GM12874 (cell line): Measurements from ENCODE around the gene PRELID3B.

Source experiments
- TF ChIP-seq, protein P1 (sequence below): IDR thresholded peaks from 2 replicates; pipeline ENCODE4 v1.5.1; 2011; ENCODE audit warnings: low read depth, mild to moderate bottlenecking, control low read depth, low read length, moderate library complexity; ENCODE audit not compliant: insufficient read depth

The PRELID3B gene

DNA sequence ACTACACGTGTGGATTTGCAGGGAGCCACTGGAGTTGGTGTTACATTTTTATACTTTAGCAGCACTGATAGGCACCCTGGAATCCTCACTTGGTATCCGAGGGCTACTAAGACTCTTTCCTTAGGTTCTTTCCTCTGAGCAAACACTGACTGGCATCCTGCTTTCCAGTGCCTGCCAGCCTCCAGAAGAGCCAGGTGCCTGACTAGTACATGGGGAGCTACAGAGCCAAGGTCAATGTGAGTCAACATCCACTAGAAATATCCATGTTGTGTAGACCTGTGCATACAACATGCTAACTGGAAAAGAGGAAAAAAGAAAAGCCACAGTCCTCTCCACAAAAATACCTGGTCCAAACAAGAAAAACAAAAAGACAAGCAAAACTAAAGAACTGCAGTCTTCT is 17.5 kb downstream of the PRELID3B start:
- TF ChIP-seq, protein P1, sequence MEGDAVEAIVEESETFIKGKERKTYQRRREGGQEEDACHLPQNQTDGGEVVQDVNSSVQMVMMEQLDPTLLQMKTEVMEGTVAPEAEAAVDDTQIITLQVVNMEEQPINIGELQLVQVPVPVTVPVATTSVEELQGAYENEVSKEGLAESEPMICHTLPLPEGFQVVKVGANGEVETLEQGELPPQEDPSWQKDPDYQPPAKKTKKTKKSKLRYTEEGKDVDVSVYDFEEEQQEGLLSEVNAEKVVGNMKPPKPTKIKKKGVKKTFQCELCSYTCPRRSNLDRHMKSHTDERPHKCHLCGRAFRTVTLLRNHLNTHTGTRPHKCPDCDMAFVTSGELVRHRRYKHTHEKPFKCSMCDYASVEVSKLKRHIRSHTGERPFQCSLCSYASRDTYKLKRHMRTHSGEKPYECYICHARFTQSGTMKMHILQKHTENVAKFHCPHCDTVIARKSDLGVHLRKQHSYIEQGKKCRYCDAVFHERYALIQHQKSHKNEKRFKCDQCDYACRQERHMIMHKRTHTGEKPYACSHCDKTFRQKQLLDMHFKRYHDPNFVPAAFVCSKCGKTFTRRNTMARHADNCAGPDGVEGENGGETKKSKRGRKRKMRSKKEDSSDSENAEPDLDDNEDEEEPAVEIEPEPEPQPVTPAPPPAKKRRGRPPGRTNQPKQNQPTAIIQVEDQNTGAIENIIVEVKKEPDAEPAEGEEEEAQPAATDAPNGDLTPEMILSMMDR = no peak

DNA sequence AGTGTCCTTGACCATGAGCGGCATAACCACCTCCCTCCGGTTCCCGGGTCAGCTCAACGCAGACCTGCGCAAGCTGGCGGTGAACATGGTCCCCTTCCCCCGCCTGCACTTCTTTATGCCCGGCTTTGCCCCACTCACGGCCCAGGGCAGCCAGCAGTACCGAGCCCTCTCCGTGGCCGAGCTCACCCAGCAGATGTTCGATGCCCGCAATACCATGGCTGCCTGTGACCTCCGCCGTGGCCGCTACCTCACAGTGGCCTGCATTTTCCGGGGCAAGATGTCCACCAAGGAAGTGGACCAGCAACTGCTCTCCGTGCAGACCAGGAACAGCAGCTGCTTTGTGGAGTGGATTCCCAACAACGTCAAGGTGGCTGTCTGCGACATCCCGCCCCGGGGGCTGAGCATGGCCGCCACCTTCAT is 18.5 kb downstream of the PRELID3B start:
- TF ChIP-seq, protein P1 = no peak

DNA sequence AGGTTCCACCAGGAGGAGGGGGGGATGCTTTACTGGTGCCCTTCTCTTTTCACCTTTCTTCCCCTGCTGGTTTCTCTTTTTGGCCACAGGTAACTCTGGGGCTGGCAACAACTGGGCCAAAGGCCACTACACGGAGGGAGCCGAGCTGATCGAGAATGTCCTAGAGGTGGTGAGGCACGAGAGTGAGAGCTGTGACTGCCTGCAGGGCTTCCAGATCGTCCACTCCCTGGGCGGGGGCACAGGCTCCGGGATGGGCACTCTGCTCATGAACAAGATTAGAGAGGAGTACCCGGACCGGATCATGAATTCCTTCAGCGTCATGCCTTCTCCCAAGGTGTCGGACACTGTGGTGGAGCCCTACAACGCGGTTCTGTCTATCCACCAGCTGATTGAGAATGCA is 19.0 kb downstream of the PRELID3B start:
- TF ChIP-seq, protein P1 = no peak

DNA sequence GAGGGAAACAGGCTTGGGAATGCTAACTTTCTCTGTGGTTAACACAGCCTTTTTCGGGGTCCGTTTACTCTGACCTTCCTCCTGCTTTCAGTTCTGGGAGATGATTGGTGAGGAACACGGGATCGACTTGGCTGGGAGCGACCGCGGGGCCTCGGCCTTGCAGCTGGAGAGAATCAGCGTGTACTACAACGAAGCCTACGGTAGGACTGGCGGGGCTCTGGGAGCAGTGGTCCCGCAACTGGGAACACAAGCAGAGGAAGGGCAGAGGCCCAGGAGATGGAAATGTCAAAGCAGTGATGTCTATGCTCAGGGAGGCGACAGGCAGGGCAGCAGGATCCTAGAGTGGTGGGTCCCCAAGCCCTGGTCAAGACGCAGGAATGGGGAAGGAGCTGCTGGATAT is 19.8 kb downstream of the PRELID3B start:
- TF ChIP-seq, protein P1 = no peak

DNA sequence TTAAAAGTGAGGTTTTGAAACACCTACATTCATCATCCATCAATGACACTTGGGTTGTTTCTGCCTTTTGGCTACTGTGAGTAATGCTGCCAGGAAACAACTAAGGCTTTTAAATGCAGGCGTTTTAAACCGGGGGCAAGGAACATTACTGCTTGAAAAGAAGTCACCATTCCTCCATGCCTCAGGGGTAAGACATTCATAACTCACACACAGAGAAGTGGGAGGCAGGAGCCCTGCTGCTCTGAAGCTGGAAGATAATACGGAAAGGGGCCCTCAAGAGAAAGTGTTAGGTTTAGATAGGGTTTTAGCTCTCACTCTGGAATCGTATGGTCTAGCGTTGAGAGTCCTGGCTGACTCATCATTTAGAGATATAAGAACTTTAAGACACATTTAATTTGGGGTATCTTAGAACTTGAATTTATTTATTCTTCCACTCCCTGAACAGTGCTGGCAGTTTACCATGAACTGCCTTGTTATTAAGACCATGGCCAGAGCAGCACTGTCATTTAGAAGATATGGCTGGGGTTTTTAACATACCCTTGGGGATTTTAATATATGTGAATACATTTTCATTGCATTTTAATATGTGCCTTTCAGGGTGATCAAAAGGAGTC is 21.5 kb downstream of the PRELID3B start:
- TF ChIP-seq, protein P1 = no peak

DNA sequence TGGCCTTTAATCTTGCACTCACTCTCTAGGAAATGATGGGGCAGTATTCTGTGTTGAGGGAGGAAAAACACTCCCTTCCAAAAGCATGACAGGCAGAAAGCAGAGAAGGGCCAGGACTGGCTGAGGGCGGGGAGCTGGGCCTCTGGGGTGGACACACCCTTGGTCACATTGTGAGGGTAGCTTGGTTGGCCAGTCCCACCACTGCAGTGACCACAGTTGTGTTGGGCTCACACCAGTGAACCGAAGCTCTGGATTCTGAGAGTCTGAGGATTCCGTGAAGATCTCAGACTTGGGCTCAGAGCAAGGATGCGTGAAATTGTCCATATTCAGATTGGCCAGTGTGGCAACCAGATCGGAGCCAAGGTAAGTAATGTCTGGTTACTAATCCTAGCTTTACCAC is 23.4 kb downstream of the PRELID3B start, which contains the start of gene TUBB1:
Gene TUBB1, plus strand, starts transcription at position 213 of the 400 bp plus-strand sequence. Its CDS starts 94 bp downstream, at position 307.
- TF ChIP-seq, protein P1 = no peak

DNA sequence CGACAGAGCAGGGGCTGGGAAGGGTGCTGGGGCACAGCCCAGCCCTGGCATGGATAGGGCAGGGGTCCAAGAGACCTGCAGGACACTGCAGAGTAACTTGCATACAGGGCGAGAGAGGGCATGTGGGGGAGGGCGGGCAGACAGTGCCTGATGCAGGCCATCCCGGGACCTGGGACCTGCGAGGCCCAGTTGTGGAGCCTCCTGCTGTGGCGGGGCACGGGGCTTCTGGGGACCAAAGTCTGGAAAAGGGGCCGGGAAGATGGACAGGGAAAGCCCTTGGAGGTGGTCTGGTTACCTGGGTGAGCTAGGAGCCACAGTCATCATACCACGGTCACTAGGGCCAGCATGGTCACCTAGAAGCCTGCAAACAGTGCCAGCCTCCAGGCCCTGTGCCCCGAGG is 23.8 kb downstream of the PRELID3B start:
- TF ChIP-seq, protein P1 = no peak
